GM12865 (cell line): ENCODE measurements around the gene MTG2.

ENCODE experiments used
- DNase-seq: peaks from one replicate; pipeline ENCODE4 v3.0.0; 2010; ENCODE audit warnings: low read depth
- H3K4me3 ChIP-seq: 2 replicates; pipeline ENCODE4 v1.5.1; 2011; ENCODE audit warnings: mild to moderate bottlenecking, low read depth, low read length, control low read depth
- TF ChIP-seq, protein P1 (sequence below): IDR thresholded peaks from 2 replicates; pipeline ENCODE4 v1.5.1; 2011; ENCODE audit warnings: low read length, control low read depth, low read depth, inconsistent platforms; ENCODE audit not compliant: insufficient read depth; ENCODE audit errors: missing control alignments

Gene MTG2

DNA sequence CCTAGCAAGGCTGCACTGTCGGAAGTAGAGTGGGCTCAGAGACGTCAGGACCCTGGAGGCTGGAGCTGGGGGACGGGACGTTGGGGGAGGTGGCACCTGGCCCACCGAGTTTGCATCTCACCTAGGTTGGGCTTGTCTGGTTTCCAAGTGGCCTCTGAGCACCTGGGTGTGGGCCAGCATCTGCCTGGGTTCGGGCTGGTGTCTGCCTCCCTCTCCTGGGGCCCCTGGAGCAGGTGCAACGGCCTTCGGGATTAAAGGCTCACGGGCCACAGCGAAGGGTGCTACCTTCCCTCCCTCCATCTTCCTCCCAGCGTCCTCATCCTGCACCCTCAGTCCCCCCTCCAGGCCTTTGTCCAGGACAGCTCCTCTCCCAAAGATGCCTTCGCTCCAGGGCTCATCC is 31.2 kb downstream of the MTG2 start:
- H3K4me3 ChIP-seq = no peak overlapping the region
- no peak for DNase-seq
- TF ChIP-seq, protein P1, sequence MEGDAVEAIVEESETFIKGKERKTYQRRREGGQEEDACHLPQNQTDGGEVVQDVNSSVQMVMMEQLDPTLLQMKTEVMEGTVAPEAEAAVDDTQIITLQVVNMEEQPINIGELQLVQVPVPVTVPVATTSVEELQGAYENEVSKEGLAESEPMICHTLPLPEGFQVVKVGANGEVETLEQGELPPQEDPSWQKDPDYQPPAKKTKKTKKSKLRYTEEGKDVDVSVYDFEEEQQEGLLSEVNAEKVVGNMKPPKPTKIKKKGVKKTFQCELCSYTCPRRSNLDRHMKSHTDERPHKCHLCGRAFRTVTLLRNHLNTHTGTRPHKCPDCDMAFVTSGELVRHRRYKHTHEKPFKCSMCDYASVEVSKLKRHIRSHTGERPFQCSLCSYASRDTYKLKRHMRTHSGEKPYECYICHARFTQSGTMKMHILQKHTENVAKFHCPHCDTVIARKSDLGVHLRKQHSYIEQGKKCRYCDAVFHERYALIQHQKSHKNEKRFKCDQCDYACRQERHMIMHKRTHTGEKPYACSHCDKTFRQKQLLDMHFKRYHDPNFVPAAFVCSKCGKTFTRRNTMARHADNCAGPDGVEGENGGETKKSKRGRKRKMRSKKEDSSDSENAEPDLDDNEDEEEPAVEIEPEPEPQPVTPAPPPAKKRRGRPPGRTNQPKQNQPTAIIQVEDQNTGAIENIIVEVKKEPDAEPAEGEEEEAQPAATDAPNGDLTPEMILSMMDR = no peak

DNA sequence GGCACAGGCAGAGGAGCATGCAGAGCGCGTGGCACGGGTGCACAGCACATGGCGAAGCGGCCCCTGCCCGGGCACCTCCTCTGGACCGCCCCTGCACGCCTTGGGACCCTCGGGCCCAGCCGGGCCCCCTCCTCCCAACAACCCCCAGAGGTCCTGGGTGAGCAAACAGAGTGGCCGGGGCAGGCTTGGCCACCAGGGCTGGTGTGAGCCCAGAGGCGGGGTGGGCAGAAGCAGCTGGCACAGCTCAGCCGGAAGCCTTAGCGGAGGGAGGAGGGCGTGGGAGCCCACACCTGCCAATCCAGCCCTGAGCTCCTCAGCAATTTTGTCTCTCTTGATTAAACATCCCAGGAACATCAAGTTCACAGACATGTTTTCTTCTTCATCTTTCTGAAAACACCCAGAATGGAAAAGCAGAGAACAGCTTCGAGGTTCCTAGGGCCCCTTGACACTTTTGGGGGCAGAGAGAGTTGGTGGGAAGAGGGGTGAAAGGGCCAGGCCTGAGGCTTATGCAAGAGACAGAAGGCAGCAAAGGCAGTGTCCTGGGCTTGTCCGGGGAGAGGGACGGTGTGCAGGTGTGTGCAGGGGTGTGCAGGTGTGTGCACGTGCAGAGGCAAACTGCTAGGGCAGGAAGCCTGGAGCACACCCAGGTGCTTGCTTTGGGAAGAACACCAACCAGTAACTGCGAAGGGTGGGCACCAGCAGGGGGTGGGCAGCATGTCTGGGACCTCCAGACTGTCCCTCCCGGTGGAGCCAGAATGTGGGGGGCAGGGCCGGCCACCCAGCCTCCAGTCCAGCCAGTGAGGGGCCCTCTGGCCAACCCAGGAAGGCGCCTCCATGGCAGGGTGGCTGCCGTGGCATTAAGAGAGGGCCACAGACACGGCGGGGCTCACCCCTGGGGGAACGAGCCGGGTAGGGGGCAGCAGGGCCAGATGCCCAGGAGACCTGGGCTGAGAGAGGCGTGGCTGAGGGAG is 32.5 kb downstream of the MTG2 start:
- no peak for DNase-seq
- no peak overlapping the region for H3K4me3 ChIP-seq
- TF ChIP-seq, protein P1 = no peak

DNA sequence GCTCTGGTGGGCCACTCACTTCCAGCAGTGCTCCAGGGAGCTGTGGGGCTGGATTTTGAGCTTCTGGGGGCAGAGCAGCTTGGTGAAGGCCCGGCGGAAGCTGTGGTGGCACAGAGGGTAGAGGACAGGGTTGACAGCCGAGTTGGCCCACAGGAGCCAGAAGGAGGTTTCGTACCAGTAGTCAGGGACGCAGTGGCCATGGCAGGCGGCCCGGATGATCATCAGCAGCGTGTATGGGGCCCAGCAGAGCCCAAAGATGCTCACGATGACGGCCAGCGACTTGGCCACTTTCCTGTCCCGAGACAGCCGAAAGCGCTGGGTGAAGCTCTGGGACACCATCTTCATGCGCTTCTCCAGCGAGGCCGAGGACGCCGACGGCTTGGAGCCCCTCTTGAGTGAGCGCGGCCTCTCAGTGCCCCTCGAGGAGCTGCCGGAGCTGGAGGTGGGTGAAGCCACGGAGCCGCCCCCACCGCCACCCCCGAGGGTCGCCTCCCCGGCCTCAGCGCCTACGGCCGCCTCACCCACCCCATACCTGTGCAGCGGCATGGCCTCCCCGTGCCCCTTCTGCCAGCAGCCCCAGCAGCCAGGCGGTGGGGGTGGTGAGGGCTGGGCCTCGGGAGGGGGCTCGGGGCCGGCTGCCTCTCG is 33.3 kb downstream of the MTG2 start:
- no peak overlapping the region for H3K4me3 ChIP-seq
- no peak for DNase-seq
- TF ChIP-seq, protein P1 = no peak

DNA sequence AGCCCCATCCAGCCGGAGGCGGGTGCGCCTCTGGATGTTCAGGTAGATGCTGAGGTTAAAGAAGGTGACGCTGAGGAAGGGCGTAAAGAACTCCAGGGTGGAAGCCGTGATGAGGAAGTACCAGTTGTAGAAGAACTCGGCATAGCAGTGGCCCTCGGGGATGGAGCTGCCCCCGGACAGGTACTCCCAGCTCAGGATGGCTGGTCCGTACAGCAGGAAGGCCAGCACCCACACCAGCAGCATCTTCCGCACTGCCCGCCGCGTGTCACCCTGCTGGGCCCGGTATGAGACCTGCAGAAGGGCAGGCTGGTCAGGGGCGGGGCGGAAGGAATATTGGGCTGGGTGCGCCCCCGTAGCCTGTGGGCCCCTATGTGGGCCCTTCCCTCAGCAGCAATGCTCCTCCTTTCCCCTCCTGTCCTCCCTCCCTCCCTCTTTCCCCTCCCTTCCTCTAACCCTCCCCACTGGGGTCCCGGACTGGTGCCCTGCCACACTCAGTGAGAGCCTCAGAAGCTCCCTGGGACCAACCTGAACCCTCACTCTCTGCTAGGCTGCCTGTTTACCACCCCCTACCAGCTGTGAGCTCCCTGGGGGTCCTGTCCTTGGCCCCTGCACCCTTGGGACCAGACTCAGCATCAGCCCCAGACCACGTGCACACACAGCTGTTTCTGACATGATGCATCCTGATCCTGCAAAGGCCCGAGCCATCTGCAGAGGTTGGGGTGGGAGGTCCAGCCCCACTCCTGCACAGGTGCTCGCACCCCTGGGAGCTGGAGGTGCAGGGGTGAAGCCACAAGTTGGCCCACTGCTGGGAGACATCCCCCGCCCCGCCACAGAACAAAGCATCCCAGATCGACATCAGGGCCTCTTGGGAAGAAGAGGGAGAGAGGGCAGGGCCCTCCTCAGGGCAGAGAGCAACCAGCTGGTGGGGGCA is 34.1 kb downstream of the MTG2 start:
- no peak overlapping the region for H3K4me3 ChIP-seq
- no peak for DNase-seq
- TF ChIP-seq, protein P1 = no peak

DNA sequence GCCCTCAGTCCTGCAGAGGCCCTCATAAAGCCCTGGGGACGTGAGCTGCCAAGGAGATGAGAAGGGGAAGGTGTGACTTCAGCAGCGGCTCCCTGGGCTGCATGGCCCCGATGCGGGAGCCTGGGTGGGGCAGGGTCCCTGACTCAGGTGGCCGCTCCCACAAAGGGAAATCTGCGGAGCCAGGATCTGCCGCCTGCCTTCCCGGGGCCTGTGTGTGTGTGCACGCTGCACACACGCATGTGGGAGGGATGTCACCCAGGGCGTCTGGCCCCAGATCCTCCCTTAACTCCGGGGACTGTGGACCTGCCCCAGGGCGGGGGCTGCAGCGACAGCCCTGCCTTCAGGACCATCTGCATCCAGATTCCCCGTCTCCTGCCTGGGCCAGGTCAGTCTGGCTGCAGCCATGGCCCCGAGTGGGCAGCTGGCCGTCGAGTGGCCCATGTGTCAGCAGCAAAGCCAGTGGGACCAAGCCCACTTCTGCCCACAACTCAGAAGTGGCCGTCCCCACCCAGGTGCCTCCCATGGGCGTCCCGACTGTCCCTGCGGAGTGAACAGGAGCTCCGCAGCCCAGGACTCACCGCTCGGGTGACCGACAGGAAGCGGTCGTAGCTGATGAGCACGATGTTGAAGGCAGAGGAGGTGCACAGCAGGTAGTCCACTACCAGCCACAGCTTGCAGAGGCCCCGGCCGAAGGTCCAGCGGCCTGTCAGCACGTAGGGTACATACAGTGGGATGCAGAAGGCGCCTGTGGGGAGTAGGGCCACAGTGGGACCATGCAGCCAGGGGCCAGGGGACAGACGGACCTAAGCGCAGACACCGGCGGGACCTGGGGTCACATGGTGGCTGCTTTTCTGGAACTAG is 35.3 kb downstream of the MTG2 start:
- TF ChIP-seq, protein P1 = no peak
- no peak overlapping the region for H3K4me3 ChIP-seq
- DNase-seq = no peak
